ENCODE data around the gene PTPRK. TPM values are rescaled to one million over a fixed set of nuclear protein-coding genes. Genes with fewer than 3 reads are reported as not detected.

Gene PTPRK
- total RNA-seq, 1 experiment from 2014 or later, result 34.2 TPM

- BruUV-seq (replicated peaks), result no TSS peak
- no peaks in the 10 kb centered on the region for H3K36me3 ChIP-seq (ENCODE audit: control insufficient read depth in 1 of 2, insufficient read depth in 2 of 2, low read length in 2 of 2)
- no peak overlapping the region for H3K27ac ChIP-seq (ENCODE audit: low read depth, low read length)
- ATAC-seq, result no peak
- intact Hi-C loops (cut with micrococcal nuclease), result no loop called here
- H3K9me2 ChIP-seq (ENCODE audit: insufficient read depth), result no peaks in the 10 kb centered on the region
- H3K4me3 ChIP-seq (replicated peaks in 1 of 2; ENCODE audit: low read depth in 1 of 2, low read length in 2 of 2), result no peak overlapping the region
- CTCF ChIA-PET, result interaction anchor here (1.3 kb wide), 1 partner anchor 10 kb away, joined by 3 read pairs; no protein-coding TSS in a partner anchor
- no peak overlapping the region for H3K4me2 ChIP-seq (ENCODE audit: low read length)
- no peaks in the 10 kb centered on the region for H3K27me3 ChIP-seq (ENCODE audit: insufficient read depth, low read length)
- H4K20me1 ChIP-seq (ENCODE audit: insufficient read depth), result no peaks in the 10 kb centered on the region
- peaks cover 0 to 7% of the 10 kb centered on the region in 2 experiments; a peak in 1 of 4 replicates for H3K9me3 ChIP-seq (ENCODE audit: control insufficient read depth in 1 of 2, insufficient read depth in 1 of 2, low read depth in 1 of 2, low read length in 2 of 2)
- H2AFZ ChIP-seq (ENCODE audit: low read depth, low read length, poor library complexity, severe bottlenecking), result no peak overlapping the region
- no peaks in the 10 kb centered on the region for H3K4me1 ChIP-seq (ENCODE audit: control insufficient read depth in 1 of 2, insufficient read depth in 2 of 2, low read length in 2 of 2)
- POLR2A ChIA-PET, result no interaction called here
- DNase-seq (ENCODE audit: low read depth, low spot score), result no peak
- RAD21 ChIA-PET (ENCODE audit: low non-redundant PET in 1 of 2, low total read pairs in 2 of 2, uncharacterized antibody in 2 of 2, unreplicated experiment in 2 of 2), result no interaction called here
- H3K79me2 ChIP-seq (ENCODE audit: insufficient read depth, low read length), result 0 out of 2 replicates have a peak, but pooled peaks cover 2% of the 10 kb centered on the region
- H3K9ac ChIP-seq (ENCODE audit: low read length), result no peak overlapping the region
- no peak for TF ChIP-seq REST (IDR thresholded peaks at IDR 0.05; ENCODE audit: low read depth)
Observed at GRCh38 chr6:128379577-128379976, 140.8 kb downstream of the PTPRK start.

- intact Hi-C loops (cut with micrococcal nuclease), result no loop called here
- BruUV-seq (replicated peaks), result no TSS peak
- TF ChIP-seq JUND (IDR thresholded peaks at IDR 0.05) (no peak), FOSL1 (IDR thresholded peaks at IDR 0.05; ENCODE audit: low read depth) (no peak), POLR2AphosphoS5 (IDR thresholded peaks at IDR 0.05; ENCODE audit: low read depth, low read length) (no peak), ZBTB33 (IDR thresholded peaks at IDR 0.05; ENCODE audit: extremely low read depth, insufficient replicate concordance, low read length) (no peak), SP1 (IDR thresholded peaks at IDR 0.05; ENCODE audit: low read depth) (no peak), TCF7L2 (IDR thresholded peaks at IDR 0.05; ENCODE audit: borderline replicate concordance, extremely low read depth, insufficient read depth, insufficient read length) (no peak)
Observed at GRCh38 chr6:128376952-128377503, 143.4 kb downstream of the PTPRK start.

More at GRCh38 chr6:128376952-128377503, 143.4 kb downstream of the PTPRK start:
- H3K4me3 ChIP-seq (replicated peaks in 1 of 2; ENCODE audit: low read depth in 1 of 2, low read length in 2 of 2), result no peak overlapping the region
- DNase-seq (ENCODE audit: low read depth, low spot score), result no peak
- CTCF ChIA-PET, result no interaction called here
- no peak overlapping the region for H3K4me2 ChIP-seq (ENCODE audit: low read length)
- 0 out of 2 replicates have a peak, but pooled peaks cover 2% of the 10 kb centered on the region for H3K79me2 ChIP-seq (ENCODE audit: insufficient read depth, low read length)
- no peak overlapping the region for H3K9ac ChIP-seq (ENCODE audit: low read length)
- ATAC-seq, result no peak
- peaks cover 0 to 7% of the 10 kb centered on the region in 2 experiments; a peak in 1 of 4 replicates for H3K9me3 ChIP-seq (ENCODE audit: control insufficient read depth in 1 of 2, insufficient read depth in 1 of 2, low read depth in 1 of 2, low read length in 2 of 2)
- no peak overlapping the region for H3K27ac ChIP-seq (ENCODE audit: low read depth, low read length)
- H2AFZ ChIP-seq (ENCODE audit: low read depth, low read length, poor library complexity, severe bottlenecking), result no peak overlapping the region
- H4K20me1 ChIP-seq (ENCODE audit: insufficient read depth), result no peaks in the 10 kb centered on the region
- no peaks in the 10 kb centered on the region for H3K36me3 ChIP-seq (ENCODE audit: control insufficient read depth in 1 of 2, insufficient read depth in 2 of 2, low read length in 2 of 2)
- POLR2A ChIA-PET, result no interaction called here
- H3K4me1 ChIP-seq (ENCODE audit: control insufficient read depth in 1 of 2, insufficient read depth in 2 of 2, low read length in 2 of 2), result no peaks in the 10 kb centered on the region
- H3K27me3 ChIP-seq (ENCODE audit: insufficient read depth, low read length), result no peaks in the 10 kb centered on the region
- H3K9me2 ChIP-seq (ENCODE audit: insufficient read depth), result no peaks in the 10 kb centered on the region
- RAD21 ChIA-PET (ENCODE audit: low non-redundant PET in 1 of 2, low total read pairs in 2 of 2, uncharacterized antibody in 2 of 2, unreplicated experiment in 2 of 2), result no interaction called here
